Stimulated activated CD4-positive, alpha-beta T cell treated with anti-CD3 and anti-CD28 coated beads, Interleukin-2, amount 100 ng/mL, for 48 hours (primary cell): Measurements from ENCODE around the gene MZT2A.
"Not testable (repeated sequence)": the region's sequence is repeated elsewhere in the genome, so short reads cannot be mapped to it uniquely, and the experiment has no call there.

Experiments
- DNase-seq, 2 donors: peaks; one replicate each; pipeline ENCODE4 v3.0.0-alpha.2; 2020

MZT2A gene

DNA sequence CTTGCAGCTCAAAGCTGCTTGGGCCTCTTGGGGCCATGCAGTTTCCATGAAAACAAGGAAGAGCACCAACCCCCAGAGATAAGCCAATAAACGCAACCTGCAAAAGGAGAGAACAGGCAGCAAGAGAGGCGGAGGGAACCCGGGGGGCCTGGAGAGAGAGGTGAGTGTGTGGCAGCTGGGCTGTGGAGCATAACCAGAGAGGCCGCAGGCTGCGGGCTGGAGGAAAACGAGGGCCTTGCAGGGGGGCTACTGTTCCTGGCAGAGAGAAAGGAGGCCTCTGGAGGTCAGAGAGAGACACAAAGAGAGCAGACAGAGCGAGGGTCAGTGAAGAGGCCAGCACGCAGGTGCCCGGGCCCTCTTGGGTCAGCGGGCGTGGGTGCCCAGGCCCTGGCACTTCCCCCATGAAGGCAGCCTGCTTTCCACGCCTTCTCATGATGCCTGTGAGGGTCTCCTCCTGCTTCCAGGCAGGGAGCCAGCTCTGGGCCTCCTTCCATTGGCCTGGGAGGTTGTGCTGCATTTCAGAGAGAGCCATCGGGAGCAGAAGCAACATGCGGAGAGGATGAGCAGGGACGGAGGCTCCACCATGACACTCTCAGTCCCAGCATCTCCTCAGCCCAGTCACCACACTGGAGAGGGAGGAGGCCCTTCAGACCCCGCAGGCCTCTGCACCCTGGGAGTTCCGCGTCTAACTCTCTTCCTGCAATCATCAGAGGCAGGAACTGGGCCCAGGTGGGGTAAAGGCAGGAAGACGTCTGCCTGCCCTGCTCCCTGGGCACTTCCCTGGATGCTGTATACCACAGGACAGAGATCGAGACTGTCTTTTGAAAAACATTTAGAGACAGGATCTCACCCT lies 1.4 kb downstream of the MZT2A start:
- DNase-seq, result peak in 1 of 2 donors; percentile 15

DNA sequence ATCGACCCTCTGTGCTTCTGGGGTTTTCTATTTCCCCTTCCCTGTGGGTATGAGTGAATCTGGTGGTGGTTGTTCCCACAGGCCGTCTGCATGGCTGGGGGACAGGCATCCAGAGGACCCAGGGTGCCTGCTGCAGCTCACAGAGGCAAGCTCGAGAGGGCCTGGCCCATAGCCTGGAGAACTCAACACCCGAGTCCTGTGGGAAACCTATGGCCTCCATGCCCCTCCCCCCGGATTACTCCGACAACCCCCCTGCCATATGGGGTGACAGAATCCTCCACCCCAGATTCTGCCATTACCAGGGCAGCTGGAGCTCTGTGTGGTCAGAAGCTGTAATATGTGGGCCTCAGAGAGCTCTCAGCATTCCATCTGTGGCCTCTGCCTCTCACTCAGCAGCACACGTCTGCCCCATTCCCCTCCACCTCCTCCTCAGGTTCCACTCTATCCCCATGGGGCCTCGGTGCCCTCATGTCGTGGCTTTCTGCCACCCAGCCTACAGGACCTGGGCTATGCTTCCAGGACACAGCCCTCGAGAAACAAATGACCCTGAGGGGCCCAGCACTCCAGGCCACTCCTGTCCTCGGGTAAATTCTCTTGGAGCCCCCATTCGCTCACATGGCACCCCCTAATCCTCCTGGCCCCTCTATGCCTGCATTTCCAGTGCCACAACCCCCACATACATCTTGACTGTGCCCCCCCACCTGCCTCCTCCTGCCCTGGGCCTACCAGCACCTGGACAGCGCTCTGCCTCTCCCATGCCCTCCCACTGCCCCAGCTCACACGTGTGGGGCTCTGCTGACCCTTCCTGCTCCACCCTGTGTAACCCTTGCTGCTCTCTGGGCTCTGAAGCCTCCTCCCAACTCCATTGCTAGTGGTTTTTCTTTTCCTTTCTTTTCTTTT lies 3.6 kb downstream of the MZT2A start:
- no peak for DNase-seq

DNA sequence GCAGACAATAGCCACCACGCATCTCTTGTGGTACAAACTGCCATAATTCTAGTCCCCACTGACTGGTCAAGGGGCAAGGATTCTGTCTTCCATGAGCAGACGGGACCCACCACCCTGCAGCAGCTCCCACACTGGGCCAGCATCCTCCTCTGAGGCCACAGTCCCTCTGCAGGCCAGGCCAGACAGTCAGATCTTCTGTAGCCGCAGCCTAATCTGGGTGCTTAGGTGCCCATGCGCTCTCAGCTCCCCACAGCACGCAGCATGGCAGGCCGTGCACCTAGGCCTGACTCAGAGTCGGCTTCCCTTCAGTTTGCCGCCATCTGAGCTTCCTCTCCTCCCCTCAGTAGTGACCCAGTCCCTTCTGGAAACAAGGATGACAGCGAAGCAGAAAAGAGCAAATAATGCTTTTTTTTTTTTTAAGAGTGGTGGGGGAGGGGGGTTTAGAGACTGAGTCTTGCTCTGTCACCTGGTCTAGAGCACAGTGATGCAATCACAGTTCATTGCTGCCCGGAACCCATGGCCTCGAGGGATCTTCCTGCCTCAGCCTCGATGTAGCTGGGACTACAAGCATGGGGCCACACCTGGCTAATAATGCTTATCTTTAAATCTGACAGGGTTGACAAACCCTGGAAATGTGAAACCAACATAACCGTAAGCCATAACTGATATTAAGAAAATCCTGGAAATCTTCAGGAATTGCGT lies 5.8 kb downstream of the MZT2A start:
- DNase-seq, result not testable (repeated sequence)

DNA sequence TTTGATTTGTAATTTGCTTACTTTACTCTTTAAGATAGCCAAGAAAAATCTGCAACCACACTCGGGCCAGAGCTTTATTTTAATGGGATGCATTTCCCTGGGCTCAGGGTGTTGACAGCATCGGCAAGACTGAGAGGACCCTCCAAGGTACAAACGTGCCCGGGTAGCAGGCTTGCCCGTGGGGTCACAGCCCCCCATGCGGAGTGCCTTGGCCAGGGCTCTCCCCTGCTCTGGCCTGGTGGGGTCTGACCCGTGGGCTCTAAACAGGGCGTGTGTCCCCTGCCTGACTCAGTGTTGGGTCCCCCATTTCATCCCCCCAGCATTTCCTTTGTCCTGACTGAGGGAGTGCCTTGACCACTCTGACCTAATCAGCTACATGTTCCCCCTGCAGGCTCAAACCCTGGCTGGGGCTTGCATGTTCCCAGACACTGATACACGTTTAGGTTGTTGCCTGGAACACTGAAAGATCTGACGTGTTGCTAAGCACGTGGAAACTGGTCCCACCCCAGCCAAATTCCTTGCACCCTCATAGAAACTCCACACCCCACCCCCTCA lies 7.2 kb downstream of the MZT2A start:
- not testable (repeated sequence) for DNase-seq

DNA sequence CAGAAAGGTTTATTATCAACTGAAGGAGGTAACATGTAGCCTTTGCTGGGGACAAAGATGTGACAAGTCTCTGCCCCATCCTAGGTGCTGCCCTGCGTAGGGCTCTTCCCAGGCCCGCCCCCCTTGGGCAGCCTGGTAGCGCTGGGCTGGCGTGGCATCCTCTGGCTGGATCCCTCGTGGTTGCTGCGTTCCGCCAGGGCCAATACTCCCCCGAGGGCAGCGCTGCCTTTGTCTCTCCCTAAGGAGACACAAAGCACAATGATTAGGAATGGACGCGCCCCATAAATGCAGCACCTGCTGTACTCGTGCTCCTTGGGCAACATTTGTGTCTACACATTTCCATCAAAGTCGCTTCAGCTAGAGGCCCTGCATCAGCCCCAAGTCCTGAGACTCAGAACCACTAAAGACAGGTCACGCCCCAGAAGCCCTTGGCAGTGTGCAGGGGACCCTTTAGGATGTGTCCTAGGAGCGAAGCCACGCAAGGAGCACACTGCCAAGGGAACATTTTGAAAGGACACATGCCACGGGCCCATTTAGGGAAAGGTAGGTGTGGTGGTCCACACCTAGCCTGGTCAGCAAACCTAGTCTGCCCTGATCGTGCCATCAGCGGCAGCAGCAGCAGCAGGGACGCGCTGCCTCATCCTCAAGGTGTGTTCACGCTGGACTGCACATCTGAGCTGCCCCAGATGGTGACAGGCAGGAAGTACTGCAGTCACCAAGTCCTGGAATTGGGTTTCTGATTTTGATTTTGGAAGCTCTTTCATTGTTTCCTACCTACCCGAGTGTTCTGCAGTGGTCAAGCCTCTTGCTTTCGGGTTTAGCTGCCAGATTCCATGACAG lies 8.0 kb downstream of the MZT2A start:
- not testable (repeated sequence) for DNase-seq

DNA sequence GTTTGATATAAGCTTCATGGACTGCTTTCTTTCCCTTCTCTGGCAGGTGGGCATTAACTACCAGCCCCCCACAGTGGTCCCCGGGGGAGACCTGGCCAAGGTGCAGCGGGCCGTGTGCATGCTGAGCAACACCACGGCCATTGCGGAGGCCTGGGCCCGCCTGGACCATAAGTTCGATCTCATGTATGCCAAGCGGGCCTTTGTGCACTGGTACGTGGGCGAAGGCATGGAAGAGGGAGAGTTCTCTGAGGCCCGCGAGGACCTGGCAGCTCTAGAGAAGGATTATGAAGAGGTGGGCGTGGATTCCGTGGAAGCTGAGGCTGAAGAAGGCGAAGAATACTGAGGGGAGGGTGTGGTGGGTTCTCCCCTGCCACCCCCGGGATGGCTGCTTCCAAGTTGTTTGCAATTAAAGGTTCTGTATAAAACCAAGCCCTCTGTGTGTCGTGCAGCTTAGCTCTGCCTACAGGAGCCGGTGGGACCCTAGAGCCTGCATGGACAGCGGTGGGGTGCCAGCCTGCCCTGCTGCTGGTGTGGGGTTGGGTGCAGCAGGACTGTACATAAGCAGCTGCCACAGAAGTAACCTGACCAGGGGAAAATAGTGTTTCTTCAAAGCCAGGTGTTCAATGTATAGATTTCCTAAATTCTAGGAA lies 9.6 kb downstream of the MZT2A start:
- not testable (repeated sequence) for DNase-seq

DNA sequence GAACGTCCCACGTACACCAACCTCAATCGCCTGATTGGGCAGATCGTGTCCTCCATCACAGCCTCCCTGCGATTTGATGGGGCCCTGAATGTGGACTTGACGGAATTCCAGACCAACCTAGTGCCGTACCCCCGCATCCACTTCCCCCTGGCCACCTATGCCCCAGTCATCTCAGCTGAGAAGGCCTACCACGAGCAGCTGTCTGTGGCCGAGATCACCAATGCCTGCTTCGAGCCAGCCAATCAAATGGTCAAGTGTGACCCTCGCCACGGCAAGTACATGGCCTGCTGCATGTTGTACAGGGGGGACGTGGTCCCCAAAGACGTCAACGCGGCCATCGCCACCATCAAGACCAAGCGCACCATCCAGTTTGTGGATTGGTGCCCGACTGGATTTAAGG lies 11.8 kb downstream of the MZT2A start:
- DNase-seq, result not testable (repeated sequence)

DNA sequence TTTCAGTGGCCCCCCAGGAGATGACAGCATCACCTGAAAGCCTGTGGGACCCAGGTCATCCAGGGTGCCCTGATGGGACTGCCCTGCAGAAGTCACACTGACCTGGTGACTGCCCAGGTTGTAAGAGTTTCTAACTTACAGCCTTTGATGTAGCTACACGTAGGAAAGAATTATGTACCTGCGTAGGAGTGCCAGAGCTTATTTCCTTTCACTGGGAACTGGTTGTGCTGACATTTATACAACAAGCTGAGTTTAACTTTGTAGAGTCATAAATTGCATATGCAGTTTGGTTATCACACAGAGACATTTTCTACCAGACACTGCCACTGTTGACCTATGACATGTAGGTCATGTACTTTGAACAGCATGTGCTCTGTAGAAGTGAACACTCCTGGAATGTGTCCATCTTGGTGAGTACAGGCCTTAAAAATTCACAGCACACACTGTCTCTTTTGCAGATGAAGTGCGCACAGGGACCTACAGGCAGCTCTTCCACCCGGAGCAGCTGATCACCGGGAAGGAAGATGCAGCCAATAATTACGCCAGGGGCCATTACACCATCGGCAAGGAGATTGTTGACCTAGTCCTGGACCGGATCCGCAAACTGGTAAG lies 13.2 kb downstream of the MZT2A start:
- not testable (repeated sequence) for DNase-seq

DNA sequence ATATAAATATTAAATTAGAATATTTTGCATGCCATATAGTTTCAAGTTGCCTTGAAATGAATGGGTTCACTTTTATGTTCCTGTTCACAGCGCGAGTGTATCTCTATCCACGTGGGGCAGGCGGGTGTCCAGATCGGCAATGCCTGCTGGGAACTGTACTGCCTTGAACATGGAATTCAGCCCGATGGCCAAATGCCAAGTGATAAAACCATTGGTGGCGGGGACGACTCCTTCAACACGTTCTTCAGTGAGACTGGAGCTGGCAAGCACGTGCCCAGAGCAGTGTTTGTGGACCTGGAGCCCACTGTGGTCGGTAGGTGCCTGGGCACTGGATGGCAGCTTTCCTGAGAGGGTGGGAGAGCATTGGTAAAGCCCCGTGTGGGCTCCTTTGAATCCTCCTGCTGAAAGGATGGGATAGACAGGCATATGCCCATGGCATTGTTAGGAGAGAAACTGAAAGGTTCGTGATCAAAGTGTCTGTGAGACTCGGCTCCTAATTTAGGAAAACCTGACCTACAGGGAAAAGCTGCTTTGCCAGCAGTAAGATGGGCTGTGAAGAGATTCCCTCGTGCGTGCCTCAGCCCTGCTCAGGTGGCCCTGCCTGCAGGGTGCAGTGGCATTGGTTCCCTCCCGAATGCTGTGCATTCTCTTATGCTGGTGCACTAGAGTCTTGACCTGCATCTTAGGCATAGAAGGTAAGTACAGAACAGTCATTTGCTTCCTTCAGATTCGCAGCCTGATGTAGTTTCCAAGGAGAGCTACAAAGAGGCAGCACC lies 13.9 kb downstream of the MZT2A start:
- DNase-seq, result not testable (repeated sequence)

DNA sequence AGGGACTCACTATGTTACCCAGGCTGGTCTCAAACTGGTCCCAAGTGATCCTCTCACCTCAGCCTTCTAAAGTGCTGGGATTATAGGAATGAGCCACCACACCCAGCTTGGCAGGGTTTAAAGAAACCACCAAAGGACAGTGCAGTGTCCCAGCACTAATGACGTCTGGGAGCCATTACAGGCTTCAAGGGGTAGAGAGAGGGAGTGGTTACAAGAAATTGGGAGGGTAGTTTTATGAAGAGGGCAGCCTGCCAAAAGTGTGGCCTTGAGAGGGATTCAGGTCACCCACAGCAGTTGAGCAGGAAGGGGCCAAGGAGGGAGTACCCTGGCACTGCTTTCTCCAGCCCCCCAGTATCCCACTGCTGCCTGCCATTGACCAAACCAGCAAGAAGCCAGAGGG lies 15.0 kb downstream of the MZT2A start:
- not testable (repeated sequence) for DNase-seq

DNA sequence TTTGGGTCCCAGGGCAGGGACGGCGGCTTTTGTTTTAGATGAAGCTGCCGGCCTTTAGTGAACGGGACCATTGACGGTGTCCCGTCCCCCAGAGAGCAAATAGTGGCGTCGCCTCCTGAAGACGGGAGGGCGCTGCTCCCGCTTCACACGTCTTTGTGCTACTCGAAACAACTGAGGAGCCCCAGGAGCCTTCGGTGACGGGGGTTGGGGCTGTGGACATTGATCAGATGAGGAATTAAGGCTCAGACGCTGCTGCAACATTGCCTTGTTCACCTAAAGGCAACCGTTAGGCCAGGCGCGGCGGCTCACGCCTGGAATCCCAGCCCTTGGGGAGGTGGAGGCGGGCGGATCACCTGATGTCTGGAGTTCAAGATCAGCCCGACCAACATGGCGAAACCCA lies 15.8 kb downstream of the MZT2A start:
- not testable (repeated sequence) for DNase-seq

DNA sequence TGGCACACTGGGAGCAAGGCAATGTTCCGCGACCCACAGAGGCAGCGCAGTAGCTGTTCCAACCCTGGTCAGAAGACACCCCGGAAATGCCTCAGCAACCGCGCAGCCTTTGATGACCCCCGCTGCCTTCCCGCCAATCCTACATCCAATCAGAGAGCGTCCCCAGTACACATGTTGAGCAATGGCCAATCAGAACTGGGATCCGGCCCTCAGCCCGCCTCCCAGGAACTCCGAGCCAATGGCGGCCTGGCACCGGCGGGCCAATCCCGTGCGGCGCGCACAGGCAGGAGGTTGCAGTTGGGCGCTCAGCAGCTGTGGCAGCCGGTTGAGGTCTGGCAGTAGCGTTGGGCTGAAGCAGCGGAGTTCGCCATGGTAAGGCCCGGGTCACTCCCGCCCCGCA lies 16.4 kb downstream of the MZT2A start, which contains the start of gene TUBA3D:
TSS of gene TUBA3D (plus strand) at position 289 of the 400 bp plus-strand sequence. CDS start at position 370, 81 bp downstream.
- no peak for DNase-seq

DNA sequence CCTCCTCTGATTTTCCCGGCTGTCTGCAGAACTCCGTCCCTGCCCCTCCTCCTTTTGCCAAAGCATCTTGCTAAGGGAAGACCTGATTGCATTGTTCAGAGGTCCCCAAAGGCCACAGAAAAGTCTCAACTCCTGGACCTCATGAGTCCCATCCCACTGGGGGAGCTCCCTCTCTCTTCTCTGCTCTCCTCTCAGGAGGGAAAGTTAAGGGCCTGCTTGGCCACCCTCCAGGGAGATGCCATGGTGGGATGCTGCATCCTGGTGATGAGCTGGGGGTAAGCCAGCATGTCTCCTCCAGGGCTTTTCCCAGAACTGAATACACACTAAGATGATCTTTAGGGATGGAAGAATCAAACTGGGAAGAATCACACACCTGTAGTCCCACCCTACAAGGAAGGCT lies 18.9 kb downstream of the MZT2A start:
- DNase-seq, result not testable (repeated sequence)

DNA sequence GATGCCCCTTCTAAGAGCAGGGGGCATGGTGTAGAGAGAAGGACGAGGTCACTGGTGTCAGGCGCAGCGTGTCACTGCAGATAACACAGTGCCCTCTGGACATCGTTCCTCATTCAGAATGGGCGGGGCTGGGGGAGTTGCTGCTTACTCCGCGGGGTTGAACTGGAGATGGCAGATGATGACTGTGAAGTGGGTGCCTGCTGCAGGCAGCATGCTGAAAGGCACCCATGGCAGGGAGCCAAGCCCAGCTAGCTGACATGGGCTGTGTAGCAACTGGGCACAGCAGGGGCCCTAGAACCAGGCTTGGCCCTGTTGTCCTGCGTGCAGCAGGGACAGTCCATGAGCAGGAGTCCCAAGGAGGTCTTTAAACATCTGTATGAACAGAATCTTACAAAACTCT lies 20.6 kb downstream of the MZT2A start:
- DNase-seq, result not testable (repeated sequence)

DNA sequence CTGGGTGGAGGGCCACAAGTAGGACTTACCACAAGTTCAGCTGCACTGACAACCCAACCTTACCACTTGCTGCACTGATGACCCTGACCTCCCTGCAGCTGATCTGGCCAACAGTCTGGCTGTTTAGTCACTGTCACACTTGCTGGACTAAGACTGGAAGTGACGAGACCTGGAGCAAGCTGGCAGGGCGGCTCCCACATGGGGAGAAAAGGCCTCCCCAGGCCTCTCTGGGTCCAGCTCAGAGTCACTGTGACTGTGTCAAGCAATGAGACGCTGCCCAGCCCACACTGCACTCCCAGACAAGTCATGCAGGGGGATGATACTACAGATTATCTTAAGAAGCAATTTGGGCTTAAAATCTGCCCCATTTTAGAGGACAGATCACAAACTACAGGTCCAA lies 21.3 kb downstream of the MZT2A start:
- DNase-seq, result not testable (repeated sequence)

DNA sequence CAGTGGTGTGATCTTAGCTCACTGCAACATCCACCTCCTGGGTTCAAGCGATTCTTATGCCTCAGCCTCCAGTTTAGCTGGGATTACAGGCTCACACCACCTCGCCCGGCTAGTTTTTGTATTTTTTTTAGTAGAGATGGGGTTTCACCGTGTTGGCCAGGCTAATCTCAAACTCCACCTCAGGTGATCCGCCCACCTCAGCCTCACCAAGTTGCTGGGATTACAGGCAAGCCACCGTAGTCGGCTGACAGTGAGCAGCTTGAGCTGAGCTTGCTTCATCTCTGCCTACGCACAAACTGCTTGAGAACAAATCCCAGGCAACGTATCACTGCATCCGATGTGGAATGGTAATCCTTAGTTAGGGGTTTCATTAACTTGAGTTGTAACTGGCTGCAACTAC lies 24.5 kb downstream of the MZT2A start:
- not testable (repeated sequence) for DNase-seq

DNA sequence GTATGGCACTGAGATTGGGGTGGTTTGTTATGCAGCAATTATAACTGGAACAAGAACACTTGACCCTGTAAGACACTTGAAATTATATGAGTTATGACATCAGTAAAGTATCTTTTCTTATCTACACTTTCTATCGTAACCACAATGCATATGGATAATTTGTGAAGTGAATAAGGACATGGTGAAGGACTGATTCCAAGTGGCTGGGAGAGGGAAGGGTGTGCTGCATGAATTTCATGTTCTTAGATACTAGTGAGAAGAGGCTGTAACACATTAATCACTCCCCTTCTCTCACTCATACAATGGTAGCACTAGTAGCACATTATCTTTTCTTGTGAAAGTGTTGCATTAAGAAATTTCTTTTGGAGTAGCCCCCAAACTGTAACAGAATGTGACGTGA lies 37.3 kb downstream of the MZT2A start:
- not testable (repeated sequence) for DNase-seq

DNA sequence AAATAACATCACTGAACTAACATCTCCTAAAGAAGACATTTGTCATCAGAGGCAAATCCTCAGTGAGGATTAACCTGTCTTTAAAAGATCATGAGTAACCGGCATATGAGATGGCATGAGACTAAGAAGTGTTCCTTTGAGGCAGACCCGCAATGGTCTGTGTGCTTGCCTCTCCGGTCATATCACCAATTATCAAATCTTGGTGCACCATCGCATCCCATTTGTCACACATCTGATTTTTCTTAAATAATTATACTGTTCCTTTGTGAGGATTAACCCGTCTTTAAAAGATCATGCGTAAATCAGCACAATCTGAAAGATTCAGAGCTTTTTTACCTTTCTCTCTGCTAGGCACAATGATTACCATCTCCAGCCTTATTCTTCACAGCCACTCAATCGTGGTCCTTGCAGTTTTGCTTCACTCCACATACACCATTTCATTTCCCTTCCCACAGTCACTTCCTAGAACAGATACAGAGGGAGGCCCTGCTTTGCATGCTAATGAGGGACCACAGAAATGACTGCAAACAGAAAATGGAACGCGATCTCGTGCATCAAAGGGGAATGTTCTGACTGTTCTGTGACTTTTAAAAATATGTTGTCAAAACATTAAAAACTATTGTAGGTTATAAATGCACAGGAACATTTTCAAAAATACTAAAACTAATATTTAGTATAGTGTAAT lies 40.8 kb downstream of the MZT2A start:
- DNase-seq, result not testable (repeated sequence)

DNA sequence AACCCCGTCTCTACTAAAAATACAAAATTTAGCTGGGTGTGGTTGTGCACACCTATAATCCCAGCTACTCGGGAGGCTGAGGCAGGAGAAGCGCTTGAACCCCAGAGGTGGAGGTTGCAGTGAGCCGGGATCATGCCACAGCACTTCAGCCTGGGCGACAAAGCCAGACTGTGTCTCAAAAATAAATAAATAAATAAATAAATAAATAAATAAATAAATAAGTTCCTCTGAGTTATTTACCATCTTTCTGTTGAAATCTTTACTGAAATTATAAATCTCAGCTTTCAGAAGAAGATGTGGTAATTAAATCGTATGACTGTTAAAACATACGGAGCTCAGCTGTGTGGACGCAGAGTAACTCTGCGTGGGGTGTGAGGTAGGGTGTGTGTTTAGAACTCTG lies 44.2 kb downstream of the MZT2A start:
- not testable (repeated sequence) for DNase-seq
